HG02870 (cell line): ENCODE measurements around the gene CALB2.

Experiments used
- ATAC-seq: cut with Tn5 transposase; IDR thresholded peaks from one replicate; pipeline ENCODE4 v1.9.1; 2021; ENCODE audit warnings: mild to moderate bottlenecking, moderate library complexity; ENCODE audit not compliant: unreplicated experiment

The CALB2 gene

DNA sequence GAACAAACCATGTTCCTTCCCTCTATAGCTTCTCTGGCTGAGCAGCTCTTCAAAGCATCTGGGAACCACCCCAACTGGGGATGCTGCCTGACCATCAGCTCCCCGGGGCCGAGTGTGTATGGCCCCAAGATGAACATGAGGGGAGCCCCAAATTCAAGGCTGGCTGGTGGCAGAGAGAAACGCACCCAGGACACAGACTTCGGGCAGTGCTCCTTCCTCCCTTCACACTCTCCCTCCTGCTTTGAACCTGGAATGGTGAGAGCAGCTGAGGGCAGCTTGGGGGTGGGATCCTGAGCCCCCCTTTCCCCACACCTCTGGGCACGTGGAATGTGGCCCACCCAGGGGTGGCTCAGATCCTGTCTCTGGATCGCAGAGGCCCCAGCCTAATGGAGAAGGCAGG, 66.1 kb downstream of the CALB2 start:
- ATAC-seq = no peak

DNA sequence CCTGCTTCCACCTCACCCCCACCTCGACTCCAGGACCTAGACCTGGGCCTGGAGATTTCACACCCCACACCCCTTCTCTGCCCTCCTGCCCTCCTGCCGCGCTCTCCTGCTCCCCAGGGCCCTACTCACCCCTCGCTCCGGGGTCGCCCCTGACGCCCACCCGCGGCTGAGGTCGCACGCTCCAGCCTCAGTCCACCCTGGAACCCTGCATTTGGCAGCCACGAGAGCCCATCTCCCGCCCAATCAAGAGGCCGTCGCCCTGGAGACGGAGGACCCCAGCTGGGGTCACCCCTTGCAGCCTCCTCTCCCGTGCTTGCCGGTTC, 67.2 kb downstream of the CALB2 start:
- ATAC-seq = no peak

DNA sequence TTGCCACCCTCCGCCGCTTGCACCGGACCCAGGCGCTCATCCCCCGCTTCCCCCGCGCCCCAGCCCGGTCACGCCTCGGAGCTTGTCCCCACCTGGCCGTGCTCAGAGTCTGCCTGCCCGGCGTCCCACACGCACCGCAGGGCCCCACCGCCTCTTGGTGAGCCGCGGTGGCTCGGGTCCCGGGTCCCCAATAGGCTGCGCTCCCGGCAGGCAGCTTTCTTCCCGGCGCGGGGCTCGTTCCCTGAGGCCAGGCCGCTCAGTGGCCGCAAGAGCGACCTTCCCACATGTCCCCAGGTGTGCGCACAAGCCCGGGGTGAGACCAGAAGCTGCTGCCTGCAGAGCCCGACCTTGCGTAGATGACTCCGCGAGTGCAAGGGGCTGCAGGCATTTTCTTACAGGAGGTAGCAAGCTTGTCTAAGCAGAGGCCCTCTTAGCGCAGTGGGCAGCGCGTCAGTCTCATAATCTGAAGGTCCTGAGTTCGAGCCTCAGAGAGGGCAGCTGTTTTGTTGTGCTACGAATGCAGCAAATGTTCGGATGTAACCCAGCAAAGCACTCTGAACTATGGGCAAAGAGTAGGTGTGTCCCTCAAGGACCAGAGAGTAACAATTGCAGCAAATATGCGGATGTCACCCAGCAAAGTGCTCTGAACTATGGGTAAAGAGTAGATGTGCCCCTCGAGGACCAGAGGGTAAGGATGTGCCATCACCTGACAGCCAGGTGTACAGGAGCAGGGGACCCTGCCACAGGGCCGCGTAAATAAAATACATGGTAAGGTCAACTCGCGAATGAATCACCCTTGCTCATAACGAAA, 67.8 kb downstream of the CALB2 start:
- ATAC-seq = peak; percentile 68

DNA sequence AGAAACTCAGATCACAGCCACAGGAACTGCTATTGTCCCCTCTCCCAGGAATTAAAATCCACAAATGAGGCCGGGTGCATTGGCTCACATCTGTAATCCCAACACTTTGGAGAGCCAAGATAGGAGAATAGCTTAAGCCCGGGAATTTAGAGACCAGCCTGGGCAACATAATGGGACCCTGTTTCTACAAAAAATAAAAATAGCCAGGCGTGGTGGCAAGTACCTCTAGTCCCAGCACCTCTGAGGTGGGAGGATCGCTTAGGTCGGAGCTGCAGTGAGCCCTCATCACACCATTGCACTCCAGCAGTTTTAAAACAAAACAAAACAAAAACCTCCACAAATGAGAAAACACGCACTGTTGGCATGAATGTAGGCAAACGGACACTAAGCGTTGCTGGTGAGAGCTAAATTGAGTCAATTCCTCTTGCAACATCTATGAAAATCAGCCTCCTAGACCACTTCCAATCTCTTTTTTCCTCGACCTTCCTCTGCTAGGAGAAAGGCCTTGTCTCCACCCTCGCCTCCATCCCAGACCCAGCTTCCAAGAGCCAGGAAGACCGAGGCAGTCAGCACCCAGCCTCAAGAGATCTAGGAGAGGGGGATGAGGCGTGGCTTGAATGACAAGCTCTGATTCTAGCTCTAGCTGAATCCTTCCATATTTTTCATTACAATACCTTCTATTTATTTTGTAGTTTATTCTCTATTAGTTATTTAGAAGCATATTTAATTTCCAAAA, 68.5 kb downstream of the CALB2 start:
- ATAC-seq = no peak

- no peak for ATAC-seq
Observed at GRCh38 chr16:71428385-71428784, 69.9 kb downstream of the CALB2 start.

DNA sequence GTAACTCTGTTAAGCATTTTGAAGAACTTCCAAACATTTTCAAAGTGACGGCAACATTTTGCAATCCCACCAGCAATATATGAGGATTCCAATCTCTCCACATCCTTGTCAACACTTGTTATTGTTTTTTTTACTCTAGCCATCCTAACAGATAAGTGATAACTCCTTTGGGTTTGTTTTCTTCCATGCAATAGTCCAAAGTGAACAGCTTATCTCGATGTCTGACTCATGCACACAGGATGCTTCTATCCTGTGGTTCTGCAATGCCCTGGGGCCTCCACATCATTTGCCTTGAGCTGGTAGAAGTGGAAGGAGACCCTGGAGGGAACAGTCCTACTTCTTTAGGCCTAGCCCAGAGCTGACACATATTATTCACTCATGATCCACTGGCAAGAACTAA, 70.4 kb downstream of the CALB2 start:
- ATAC-seq = no peak

- no peak for ATAC-seq
Observed at GRCh38 chr16:71429581-71429980, 71.1 kb downstream of the CALB2 start.

- ATAC-seq = no peak
Observed at GRCh38 chr16:71430744-71431143, 72.2 kb downstream of the CALB2 start.

DNA sequence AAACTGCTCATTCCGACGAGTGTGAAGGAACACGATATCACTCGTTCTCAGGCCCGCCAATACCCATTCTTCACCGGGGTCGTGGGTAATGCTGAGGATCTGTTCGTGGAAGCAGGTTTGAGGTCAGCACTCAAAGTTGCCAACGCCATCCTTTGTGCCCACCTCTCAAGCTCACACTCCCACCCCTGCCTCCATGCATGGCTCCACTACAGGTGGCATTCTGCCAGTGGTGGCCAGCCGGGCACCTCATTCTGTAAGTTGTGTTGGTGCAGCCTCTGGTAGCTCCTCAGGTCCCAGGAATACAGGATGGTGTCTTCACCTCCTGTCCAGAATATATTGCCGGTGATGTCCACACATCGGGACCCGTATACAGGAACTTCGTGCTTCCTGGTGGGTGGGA, 72.7 kb downstream of the CALB2 start:
- ATAC-seq = no peak

DNA sequence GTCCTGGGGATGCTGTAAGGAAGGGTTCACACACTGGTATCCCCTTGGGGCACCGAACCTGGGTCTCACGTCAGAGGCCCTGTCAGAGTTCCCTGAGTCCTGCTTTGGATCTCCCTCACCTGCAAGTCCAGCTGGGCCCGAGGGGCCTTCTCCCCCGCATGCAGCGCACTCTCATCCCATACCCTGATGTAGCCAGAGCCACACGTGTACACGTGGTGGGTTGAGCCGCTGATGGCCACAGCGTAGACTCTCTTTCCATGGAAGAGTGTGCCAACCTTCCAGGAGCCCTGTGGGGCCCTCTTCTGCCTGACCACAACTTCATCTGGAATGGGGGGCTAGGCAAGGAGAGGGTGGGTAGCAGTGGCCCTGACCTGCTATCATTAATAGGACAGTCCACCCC, 73.5 kb downstream of the CALB2 start:
- ATAC-seq = no peak

DNA sequence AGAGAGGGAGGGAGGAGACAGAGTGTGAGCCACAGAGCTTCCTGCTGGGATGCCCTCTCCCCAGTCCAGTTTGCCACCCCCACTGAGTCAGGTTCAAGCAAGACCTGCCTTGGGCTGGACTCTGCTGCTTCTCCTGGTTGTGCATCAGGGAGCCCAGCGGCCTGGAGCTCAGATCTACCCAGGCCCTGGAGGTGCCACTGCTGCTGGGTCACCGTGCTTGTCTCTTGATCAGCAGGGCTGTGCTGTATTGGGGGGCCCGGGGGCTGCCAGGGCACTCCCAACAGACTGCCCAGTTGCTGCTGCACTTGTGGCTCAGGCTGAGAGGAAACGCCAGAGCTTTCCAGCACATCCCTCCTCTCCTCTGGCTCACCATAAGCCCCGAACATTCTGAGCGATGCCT, 74.4 kb downstream of the CALB2 start:
- no peak for ATAC-seq

DNA sequence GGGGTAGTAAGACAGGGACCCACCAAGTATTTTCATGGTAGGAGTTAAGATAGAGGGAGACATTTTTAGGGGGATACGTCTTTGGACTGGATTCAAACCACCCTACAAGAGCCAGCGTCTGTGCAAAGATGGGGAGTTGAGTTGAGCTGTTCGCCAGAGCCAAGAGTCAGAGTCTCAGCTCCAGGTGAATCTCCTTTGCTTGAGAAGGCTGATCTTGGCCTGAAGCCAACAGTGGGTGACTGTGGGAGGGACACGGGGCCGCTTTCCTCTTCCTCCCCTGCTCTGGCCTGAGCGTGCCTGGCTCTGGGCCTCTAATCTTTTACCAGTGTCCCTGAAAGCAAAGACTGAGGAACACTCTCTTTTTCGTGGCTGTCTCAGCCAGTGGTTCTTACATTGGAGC, 78.0 kb downstream of the CALB2 start:
- ATAC-seq = no peak

GRCh38 chr16:71439523-71439922, 81.0 kb downstream of the CALB2 start:
- no peak for ATAC-seq
